HG02642 (cell line): ENCODE measurements around the gene SEPTIN8.

Experiments
- ATAC-seq: cut with Tn5 transposase; IDR thresholded peaks from one replicate; pipeline ENCODE4 v1.9.1; 2021; ENCODE audit warnings: mild to moderate bottlenecking; ENCODE audit not compliant: unreplicated experiment, poor library complexity

SEPTIN8 gene

DNA sequence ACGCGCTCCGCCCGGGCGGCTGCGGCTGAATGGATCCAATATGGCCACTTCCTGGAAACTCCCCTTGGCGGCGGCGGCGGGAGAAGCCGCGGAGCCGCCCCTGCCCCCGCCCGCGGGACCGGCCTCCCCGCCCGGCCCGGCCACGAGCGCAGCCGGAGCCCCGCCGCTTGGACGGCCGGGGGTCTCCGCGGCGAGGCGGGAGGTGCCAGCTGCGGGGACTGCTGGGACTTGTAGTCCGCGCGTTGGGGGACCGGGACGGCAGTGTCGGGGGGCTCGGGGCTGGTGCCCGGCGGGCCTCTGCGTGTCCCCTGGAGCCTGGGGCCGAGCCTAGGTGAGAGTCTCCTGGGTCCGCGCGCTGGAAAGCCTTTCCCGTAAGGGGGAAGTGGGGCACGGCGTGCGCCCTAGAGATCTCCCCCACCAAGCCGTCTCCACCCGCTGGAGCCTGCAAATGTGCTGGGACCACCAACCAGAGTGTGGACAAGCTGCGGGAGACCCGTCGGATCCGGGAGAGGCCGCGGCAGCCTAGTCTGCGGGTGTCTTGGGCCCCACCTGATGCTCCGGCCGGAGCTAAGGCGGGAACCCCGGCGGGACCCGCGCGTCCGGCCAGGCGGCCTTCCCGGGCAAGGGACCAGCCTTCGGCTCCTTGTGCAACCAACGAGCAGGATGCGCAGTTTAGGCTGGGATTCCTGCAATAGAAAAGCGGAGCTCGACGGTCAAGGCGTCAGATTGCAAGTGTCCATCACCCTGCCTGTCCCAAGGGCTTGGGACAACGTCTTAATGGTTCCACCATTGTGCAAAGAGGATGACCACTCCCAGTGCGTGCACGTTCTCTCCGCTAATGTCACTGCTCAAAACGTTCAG lies at the start of gene SEPTIN8:
SEPTIN8 (minus strand) TSS at position 31 of the 861 bp plus-strand sequence. CDS start 102 bp downstream, outside the sequence.
- ATAC-seq = peak; percentile 70

GRCh38 chr5:132826424-132827082 lies 49.5 kb upstream of the SEPTIN8 start:
- no peak for ATAC-seq

- no peak for ATAC-seq
These were observed 48.9 kb upstream of the SEPTIN8 start for GRCh38 chr5:132825834-132826391.

DNA sequence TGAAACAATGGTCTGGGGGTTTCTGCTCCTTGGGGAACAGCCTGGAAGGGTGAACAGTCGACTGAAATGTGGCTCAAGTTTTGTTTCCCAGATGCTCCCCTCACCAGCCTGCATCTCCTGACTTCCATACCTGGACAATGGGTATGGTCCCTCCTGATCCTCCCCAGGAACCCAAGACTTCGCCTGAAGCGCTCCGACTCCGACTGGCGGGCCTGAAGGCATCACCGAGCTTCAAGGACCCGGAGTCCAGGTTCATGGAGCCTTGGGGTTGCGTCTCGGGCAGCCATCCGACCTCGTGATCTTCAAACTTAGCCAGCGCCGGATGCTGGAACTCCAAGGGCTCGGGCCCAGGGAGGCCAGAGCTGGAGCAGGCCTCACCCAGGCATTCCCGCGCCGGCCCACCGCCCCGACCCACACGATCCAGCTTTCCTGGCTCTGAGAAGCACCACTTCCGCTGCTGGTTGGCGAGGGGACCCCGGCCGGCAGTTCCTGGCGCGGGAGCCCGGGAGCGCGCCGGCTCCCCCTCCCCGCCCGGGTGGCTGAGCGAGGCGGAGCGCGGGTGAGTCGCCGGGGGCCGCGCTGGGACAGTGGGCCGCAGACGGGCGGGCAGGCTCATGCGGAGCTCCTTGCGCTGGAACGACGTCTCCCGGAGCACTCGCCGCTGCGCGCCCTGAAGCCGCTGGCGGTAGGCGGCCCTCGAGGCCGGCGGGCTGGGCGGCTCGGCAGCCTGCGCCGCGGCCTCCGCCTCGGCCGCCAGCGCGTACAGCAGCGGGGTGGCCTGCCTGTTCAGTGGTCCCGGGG lies 48.2 kb upstream of the SEPTIN8 start:
- ATAC-seq = no peak

- no peak for ATAC-seq
These were observed 47.4 kb upstream of the SEPTIN8 start for GRCh38 chr5:132824426-132824825.

- ATAC-seq = no peak
These were observed 46.5 kb upstream of the SEPTIN8 start for GRCh38 chr5:132823481-132824050.

DNA sequence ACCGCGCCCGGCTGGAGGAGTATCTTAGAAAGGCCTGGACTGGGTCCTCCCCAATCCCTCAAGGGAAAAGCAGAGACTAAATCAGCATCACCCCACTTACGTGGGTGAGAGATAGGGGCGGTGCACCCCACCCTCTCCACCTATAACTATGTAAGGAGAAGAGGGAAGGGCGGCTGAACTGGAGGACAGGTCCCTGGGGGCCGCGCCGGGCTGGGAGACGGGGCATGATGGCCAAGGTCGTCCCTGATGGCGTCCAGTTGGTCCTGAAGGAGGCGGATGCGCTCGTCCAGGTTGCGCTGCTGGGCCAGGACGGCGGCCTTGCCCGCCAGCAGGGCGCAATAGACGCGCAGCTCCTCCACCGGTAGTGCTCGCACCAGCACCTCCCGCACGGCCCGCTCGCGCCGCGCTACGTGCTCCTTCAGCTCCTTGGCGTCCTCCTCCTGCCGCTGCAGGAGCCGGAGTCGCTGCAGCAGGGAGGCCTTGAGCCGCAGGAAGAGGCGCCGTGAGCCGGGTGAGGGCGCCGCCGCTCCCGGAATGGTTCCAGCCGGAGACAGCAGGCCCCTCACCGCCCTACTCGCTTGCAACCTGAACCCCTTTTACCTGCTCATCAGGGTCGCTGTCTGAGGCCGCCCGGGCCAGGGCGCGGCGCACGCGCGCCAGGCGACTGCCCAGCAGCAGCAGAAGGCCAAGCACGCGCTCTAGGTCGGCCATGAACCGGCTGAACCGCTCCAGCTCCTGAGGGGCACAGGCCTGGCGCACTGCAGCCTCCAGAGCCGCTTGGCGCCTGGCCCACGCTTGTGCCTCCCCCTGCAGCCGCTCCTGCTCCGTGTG lies 45.8 kb upstream of the SEPTIN8 start:
- ATAC-seq = no peak

DNA sequence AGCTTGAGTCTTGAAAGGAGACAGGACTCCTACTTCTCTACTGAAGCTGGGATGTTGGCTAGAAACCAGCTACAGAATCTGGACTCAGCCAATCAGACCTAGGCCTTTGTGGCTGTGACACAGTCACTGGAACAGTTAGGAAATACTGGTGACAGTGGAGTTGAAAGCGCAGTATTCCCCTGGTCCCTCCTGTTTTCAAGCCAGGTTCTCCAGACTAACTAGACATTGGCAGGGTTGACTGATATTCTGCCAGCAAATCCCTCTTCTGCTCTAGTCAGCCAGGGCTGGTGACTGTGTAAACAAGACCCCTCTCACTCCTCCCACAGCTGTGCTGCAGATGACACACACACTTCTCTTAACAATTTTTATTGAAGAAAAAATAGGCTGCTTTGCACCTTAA lies 44.8 kb upstream of the SEPTIN8 start:
- ATAC-seq = no peak

DNA sequence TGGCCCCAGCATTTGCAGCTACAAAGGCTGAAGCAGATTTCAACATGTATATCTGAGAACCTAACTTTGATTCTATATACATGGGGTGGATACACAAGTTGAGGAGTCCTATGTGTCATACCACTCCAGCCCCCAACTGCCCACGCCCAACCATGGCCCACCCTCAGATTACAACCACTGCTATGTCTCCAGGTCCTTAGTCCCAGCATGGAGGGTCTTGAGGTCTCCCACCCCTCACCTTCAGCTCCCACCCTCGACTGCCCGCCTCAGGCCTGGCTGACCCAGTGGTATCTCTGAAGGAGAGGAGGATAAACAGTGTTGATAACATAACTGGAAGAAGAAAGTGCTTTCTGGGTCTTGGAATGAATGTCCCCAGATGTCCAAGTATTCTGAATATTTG lies 44.3 kb upstream of the SEPTIN8 start:
- no peak for ATAC-seq

GRCh38 chr5:132820162-132820754 lies 43.2 kb upstream of the SEPTIN8 start:
- peak; percentile 83 for ATAC-seq

GRCh38 chr5:132819468-132819867 lies 42.4 kb upstream of the SEPTIN8 start:
- ATAC-seq = no peak

DNA sequence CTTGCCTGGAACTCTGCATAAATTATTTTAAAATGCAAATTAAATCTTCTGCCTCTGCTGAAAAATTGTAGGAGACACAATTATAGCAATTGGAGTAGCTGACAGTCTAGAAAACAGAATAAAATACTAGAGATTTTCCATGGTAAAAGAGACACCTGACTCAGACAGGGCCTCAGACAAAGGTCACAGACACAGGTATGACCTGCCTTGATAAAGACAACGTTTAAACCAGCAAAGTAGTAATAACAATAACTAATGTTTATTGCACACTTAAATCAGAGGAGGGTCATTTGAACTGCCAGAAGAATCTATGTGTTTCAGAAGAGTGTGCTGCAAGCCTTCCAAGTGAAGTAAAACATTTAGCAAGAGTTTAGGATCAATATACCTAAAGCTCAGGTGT lies 40.0 kb upstream of the SEPTIN8 start:
- no peak for ATAC-seq

DNA sequence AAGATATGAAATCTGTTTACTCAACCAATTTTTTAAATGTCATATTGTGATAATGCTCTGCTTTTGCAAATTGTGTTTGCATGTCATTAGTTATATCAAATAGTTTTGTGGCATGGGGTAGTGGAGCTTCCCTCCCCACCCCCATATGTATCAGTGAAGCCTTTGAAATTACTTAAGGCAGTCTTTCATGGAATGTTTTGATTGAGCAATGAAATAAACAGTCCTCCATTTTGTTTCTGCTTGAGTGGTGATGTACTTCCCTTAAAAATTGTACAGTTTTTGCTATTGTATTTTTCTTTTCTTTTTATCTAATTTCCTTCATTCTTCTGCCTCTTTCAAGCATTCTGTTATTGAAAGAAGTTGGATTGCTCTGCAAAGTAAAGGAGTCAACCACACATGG lies 39.5 kb upstream of the SEPTIN8 start:
- no peak for ATAC-seq

- ATAC-seq = no peak
These were observed 39.0 kb upstream of the SEPTIN8 start for GRCh38 chr5:132816083-132816482.

DNA sequence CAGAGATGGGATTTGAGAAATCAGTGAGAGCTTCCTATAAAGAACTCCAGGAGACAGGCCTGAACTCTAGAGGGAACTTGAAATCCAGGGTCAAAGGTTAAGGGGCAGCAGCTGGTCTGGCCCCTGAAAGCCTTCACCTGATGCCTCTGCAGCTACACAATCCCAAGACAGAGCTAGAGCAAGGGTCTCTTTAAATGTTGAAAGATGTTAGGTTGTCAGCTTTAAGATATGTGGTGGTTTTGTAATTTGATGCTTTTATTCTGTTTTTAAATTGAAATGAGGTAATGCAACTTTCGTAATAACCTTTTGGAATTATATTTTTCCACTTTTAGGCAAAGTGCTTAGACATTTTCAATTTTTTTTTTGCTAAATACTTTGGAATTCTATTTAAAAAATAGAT lies 38.4 kb upstream of the SEPTIN8 start:
- ATAC-seq = no peak

GRCh38 chr5:132814503-132815294 lies 37.7 kb upstream of the SEPTIN8 start:
- no peak for ATAC-seq

DNA sequence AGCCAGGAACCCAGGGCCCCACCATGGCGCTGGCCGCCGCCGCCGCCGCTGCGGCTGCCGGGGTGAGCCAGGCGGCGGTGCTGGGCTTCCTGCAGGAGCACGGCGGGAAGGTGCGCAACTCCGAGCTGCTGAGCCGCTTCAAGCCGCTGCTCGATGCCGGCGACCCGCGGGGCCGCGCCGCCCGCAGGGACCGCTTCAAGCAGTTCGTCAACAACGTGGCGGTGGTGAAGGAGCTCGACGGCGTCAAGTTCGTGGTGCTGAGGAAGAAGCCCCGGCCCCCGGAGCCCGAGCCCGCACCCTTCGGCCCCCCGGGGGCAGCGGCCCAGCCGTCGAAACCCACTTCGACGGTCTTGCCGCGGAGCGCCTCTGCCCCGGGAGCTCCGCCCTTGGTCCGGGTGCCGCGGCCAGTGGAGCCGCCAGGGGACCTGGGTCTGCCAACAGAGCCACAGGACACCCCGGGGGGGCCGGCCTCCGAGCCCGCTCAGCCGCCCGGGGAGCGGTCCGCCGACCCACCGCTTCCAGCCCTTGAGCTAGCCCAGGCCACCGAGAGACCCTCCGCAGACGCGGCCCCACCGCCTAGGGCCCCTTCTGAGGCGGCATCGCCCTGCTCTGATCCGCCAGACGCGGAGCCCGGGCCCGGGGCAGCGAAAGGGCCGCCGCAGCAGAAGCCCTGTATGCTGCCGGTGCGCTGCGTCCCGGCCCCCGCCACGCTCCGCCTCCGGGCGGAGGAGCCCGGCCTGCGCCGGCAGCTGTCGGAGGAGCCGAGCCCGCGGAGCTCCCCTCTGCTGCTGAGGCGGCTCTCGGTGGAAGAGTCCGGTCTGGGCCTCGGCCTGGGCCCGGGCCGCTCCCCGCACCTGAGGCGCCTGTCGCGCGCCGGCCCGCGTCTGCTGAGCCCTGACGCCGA lies 36.8 kb upstream of the SEPTIN8 start:
- no peak for ATAC-seq
